Gastroesophageal sphincter (tissue), 4 donors: Measurements from ENCODE around the gene CNKSR3. TPM values are rescaled to one million over a fixed set of nuclear protein-coding genes. Genes with fewer than 3 reads are reported as not detected.

Experiments used
- ATAC-seq: fragments of 150-250 bp; one replicate; pipeline ENCODE4 v1.9.1; 2016; ENCODE audit warnings: mild to moderate bottlenecking, moderate library complexity
- H3K27ac ChIP-seq, 4 donors: fragments of 200-600 bp; sonication (generic) in 3 of 4; 1 replicate in 3 of 4; 2 replicates in 1 of 4; pipeline ENCODE4 v1.5.1; 2016 to 2019
- H3K27me3 ChIP-seq: fragments of 200-600 bp; sonication (generic); one replicate; pipeline ENCODE4 v1.5.1; 2019
- H3K36me3 ChIP-seq, 2 donors: fragments of 200-600 bp; sonication (generic); one replicate each; pipeline ENCODE4 v1.5.1; 2019; ENCODE audit warnings: control low read depth in 1 of 2
- H3K4me1 ChIP-seq, 3 donors: fragments of 200-600 bp; sonication (generic); 1 replicate in 2 of 3; 2 replicates in 1 of 3; pipeline ENCODE4 v1.5.1; 2016 to 2019; ENCODE audit warnings: control low read depth in 2 of 3
- H3K4me3 ChIP-seq, 2 donors: fragments of 200-600 bp; sonication (generic); one replicate each; pipeline ENCODE4 v1.5.1; 2019; ENCODE audit warnings: mild to moderate bottlenecking in 1 of 2, moderate library complexity in 1 of 2
- H3K9me3 ChIP-seq, 3 donors: fragments of 200-600 bp; sonication (generic); one replicate each; pipeline ENCODE4 v1.5.1; 2017 to 2019; ENCODE audit warnings: control low read depth in 2 of 3
- EP300 ChIP-seq: sonication (generic); formaldehyde crosslinking; IDR thresholded peaks from one replicate; pipeline ENCODE4 v1.6.1; 2017; ENCODE audit warnings: antibody characterized with exemption, mild to moderate bottlenecking
- POLR2A ChIP-seq, 2 donors: fragments of 450-650 bp; IDR thresholded peaks; one replicate each; pipeline ENCODE4 v1.6.1; 2017; ENCODE audit warnings: antibody characterized with exemption in 2 of 2, mild to moderate bottlenecking in 2 of 2, moderate library complexity in 1 of 2
- POLR2AphosphoS5 ChIP-seq: sonication (generic); formaldehyde crosslinking; IDR thresholded peaks from one replicate; pipeline ENCODE4 v1.6.1; 2017; ENCODE audit warnings: antibody characterized with exemption
- WGBS, 2 donors: methylation state at CpG; one replicate each; pipeline ENCODE4 v1.1.5; 2018; ENCODE audit warnings: low coverage in 1 of 2; 5-methylcytosine and 5-hydroxymethylcytosine counted together
- total RNA-seq, 4 donors: library from RNA; depleted of rRNA; stranded (reverse); fragments of >200 nt; gene quantifications; one replicate each; pipeline ENCODE4 v1.1.0, GENCODE V29; 2016
- TF ChIP-seq, protein P1 (sequence below), 4 experiments: fragments of 200-600 bp in 2 of 4; fragments of 450-650 bp in 2 of 4; sonication (generic) in 1 of 4; IDR thresholded peaks; one replicate each; pipeline ENCODE4 v1.5.1; 2017 to 2019; ENCODE audit warnings: antibody characterized with exemption in 4 of 4, mild to moderate bottlenecking in 2 of 4, moderate library complexity in 2 of 4

CNKSR3 gene
- total RNA-seq, 4 donors from 2014 or later, result 12.9 to 28.9 (median 16.0) TPM

DNA sequence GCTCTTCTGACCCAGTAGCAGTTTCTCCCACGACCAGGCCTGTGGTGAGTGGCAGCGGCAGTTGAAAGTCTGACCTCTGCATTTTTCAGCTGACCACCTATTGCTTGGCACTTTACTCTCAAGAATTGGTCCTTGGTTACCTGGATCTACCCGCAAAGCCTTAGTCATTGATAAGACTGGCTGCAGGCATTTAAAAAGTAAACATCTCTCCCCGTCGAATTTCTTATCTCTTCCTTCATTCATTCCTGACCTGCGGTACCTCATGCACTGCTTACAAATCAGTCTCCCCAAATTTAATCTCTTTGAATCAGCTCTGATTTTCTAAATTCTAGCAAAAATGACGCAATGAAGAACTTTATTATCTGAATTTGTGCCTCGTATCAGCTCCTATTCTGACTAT is 127.7 kb downstream of the CNKSR3 start:
- no peaks in the 10 kb centered on the region for H3K9me3 ChIP-seq
- 80 to 82% methylated on average over 6 to 7 of the region's 8 CpGs for WGBS, 2 donors
- no peaks in the 10 kb centered on the region for H3K27me3 ChIP-seq
- H3K27ac ChIP-seq, result no peak overlapping the region
- TF ChIP-seq, protein P1, sequence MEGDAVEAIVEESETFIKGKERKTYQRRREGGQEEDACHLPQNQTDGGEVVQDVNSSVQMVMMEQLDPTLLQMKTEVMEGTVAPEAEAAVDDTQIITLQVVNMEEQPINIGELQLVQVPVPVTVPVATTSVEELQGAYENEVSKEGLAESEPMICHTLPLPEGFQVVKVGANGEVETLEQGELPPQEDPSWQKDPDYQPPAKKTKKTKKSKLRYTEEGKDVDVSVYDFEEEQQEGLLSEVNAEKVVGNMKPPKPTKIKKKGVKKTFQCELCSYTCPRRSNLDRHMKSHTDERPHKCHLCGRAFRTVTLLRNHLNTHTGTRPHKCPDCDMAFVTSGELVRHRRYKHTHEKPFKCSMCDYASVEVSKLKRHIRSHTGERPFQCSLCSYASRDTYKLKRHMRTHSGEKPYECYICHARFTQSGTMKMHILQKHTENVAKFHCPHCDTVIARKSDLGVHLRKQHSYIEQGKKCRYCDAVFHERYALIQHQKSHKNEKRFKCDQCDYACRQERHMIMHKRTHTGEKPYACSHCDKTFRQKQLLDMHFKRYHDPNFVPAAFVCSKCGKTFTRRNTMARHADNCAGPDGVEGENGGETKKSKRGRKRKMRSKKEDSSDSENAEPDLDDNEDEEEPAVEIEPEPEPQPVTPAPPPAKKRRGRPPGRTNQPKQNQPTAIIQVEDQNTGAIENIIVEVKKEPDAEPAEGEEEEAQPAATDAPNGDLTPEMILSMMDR (IDR thresholded peaks at IDR 0.05), result no peak
- TF ChIP-seq POLR2A (IDR thresholded peaks at IDR 0.05), result no peak
- no peak for TF ChIP-seq POLR2AphosphoS5
- no peak for TF ChIP-seq EP300
- no peak overlapping the region for H3K4me3 ChIP-seq
- no peaks in the 10 kb centered on the region for H3K36me3 ChIP-seq
- H3K4me1 ChIP-seq, result peaks cover 0 to 14% (median 0%) of the 10 kb centered on the region in 3 donors
- ATAC-seq, result no peak

- Histone ChIP-seq H3K36me3 (no peaks in the 10 kb centered on the region), H3K9me3 (no peaks in the 10 kb centered on the region), H3K4me3 (no peak overlapping the region), H3K27me3 (no peaks in the 10 kb centered on the region), H3K4me1 (peaks cover 0 to 14% (median 0%) of the 10 kb centered on the region in 3 donors), H3K27ac (no peak overlapping the region)
- 94 to 100% methylated on average over 2 to 4 of the region's 4 CpGs for WGBS, 2 donors
- no peak for ATAC-seq
- TF ChIP-seq EP300, result no peak
- TF ChIP-seq POLR2A (IDR thresholded peaks at IDR 0.05), result no peak
- TF ChIP-seq POLR2AphosphoS5, result no peak
- TF ChIP-seq, protein P1 (IDR thresholded peaks at IDR 0.05), result no peak
Measured at GRCh38 chr6:154381548-154381947, 128.9 kb downstream of the CNKSR3 start.

- TF ChIP-seq POLR2A (IDR thresholded peaks at IDR 0.05) (no peak), EP300 (no peak), POLR2AphosphoS5 (no peak)
- TF ChIP-seq, protein P1 (IDR thresholded peaks at IDR 0.05), result no peak
- Histone ChIP-seq H3K9me3 (no peaks in the 10 kb centered on the region), H3K4me3 (no peak overlapping the region), H3K27ac (no peak overlapping the region), H3K36me3 (no peaks in the 10 kb centered on the region), H3K27me3 (no peaks in the 10 kb centered on the region), H3K4me1 (peaks cover 0 to 14% (median 0%) of the 10 kb centered on the region in 3 donors)
- WGBS, 2 donors, result 47% methylated on average over 2 of the region's 2 CpGs; no CpG with 5 or more reads in 1 of the 2 donors
- ATAC-seq, result no peak
Measured at GRCh38 chr6:154380741-154381140, 129.7 kb downstream of the CNKSR3 start.

- Histone ChIP-seq H3K4me1 (peaks cover 0 to 10% (median 0%) of the 10 kb centered on the region in 3 donors), H3K27me3 (no peaks in the 10 kb centered on the region), H3K9me3 (no peaks in the 10 kb centered on the region), H3K36me3 (no peaks in the 10 kb centered on the region), H3K4me3 (no peak overlapping the region), H3K27ac (no peak overlapping the region)
- TF ChIP-seq EP300 (no peak), POLR2AphosphoS5 (no peak), POLR2A (IDR thresholded peaks at IDR 0.05) (no peak)
- TF ChIP-seq, protein P1 (IDR thresholded peaks at IDR 0.05), result no peak
- WGBS, 2 donors, result 88 to 100% methylated on average over 3 of the region's 3 CpGs
- ATAC-seq, result no peak
Measured at GRCh38 chr6:154379585-154379984, 130.9 kb downstream of the CNKSR3 start.

DNA sequence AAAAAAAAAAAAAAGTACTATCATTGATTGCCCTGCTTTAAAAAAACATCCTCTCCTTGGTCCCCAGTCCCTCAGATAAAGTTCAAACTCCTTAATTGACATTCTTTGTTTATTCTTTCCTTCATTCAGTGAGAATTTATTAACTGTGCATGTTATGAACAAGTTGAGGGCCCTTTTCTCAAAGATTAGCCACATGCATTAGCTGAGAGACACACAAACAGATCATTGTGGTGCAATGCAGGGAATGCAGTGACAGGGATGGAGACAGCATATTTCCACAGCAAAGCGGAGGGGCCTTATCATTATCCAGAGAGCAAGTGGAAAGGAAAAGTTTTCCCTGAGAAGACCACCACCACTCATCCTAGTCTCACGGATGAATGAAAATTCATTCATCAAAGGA is 132.0 kb downstream of the CNKSR3 start:
- H3K4me3 ChIP-seq, result no peak overlapping the region
- H3K27ac ChIP-seq, result no peak overlapping the region
- H3K27me3 ChIP-seq, result no peaks in the 10 kb centered on the region
- no peaks in the 10 kb centered on the region for H3K9me3 ChIP-seq
- WGBS, 2 donors, result 80 to 82% methylated on average over 1 to 2 of the region's 2 CpGs
- H3K4me1 ChIP-seq, result no peaks in the 10 kb centered on the region
- no peak for ATAC-seq
- no peaks in the 10 kb centered on the region for H3K36me3 ChIP-seq
- TF ChIP-seq EP300 (no peak), POLR2A (IDR thresholded peaks at IDR 0.05) (no peak), POLR2AphosphoS5 (no peak)
- TF ChIP-seq, protein P1 (IDR thresholded peaks at IDR 0.05), result no peak
